Measurements from ENCODE around the gene RASGEF1B.

DNA sequence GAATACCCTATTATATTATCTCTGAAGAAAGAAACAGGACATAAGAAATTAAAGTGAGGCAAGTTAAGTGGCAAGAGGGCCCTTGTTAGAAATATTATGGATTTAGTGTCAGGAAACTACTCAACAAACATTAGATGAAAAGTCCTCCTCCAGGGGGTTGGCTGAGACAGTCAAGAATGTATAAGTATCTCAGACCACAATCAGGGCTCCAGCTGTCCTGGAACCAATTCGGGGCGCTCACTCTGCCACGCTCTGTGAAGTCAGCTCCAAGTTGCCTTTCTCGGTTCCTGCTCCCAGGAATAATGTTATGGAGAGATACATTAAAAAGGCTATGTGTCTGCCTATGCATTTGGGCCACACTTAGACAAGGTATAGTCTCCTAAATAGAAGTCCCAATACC is 73.3 kb downstream of the RASGEF1B start:
- no peak for TF ChIP-seq POLR2A (IDR thresholded peaks at IDR 0.05; ENCODE audit: low read length)
- no peak for TF ChIP-seq GATA1 (IDR thresholded peaks at IDR 0.05; ENCODE audit: low read depth, low read length)

Measured in erythroblast (primary cell).